ENCODE data around the gene TWF1. TPM values are rescaled to one million over a fixed set of nuclear protein-coding genes. Genes with fewer than 3 reads are reported as not detected.
"Not testable (repeated sequence)": the region's sequence is repeated elsewhere in the genome, so short reads cannot be mapped to it uniquely, and the experiment has no call there.

Gene TWF1
- total and polyA plus RNA-seq, 2 of the 8 experiments (the other 6 are each of a cell fraction or from before 2014, with no cell fraction given) = 7.6 to 27.9 TPM

- no peak for TF ChIP-seq RBBP5 (IDR thresholded peaks at IDR 0.05; ENCODE audit: borderline replicate concordance, low read depth, low read length)
- TF ChIP-seq JUN (IDR thresholded peaks at IDR 0.05; ENCODE audit: low read depth, low read length) = no peak
These were observed 52.1 kb downstream of the TWF1 start (continued) for GRCh38 chr12:43754015-43754414.

- H3K14ac ChIP-seq (ENCODE audit: insufficient read length); H4K20me1 ChIP-seq (replicated peaks in 1 of 2; ENCODE audit: control insufficient read depth in 1 of 2, insufficient read depth in 2 of 2, low read length in 2 of 2); H2BK15ac ChIP-seq (ENCODE audit: low read length); H3K27me3 ChIP-seq (replicated peaks in 1 of 4; ENCODE audit: control insufficient read depth in 3 of 4, extremely low read depth in 1 of 4, insufficient read depth in 3 of 4, low read length in 3 of 4); H2BK120ac ChIP-seq (replicated peaks; ENCODE audit: low read depth, low read length); FAIRE-seq; H3K4ac ChIP-seq (replicated peaks; ENCODE audit: insufficient read length, low read depth, low read length); H2BK20ac ChIP-seq (ENCODE audit: low read length); H3K36me3 ChIP-seq (ENCODE audit: control insufficient read depth in 2 of 4, insufficient read depth in 4 of 4, low read length in 3 of 4); H3K23me2 ChIP-seq (ENCODE audit: low read depth, low read length); H3K79me2 ChIP-seq (ENCODE audit: control insufficient read depth in 1 of 2, insufficient read depth in 2 of 2, low read length in 2 of 2); H3K9ac ChIP-seq (replicated peaks in 1 of 4; ENCODE audit: extremely low read depth in 1 of 4, low read depth in 3 of 4, low read length in 3 of 4); H4K91ac ChIP-seq (replicated peaks; ENCODE audit: insufficient read length, low read length); H3K9me3 ChIP-seq (ENCODE audit: insufficient read depth in 2 of 2, low read depth in 1 of 2, low read length in 1 of 2); H2BK12ac ChIP-seq (ENCODE audit: low read depth, low read length); H2AK5ac ChIP-seq (ENCODE audit: low read depth, low read length); H4K5ac ChIP-seq (ENCODE audit: insufficient read length, low read depth, low read length); H3K79me1 ChIP-seq (ENCODE audit: low read depth, low read length); H3K18ac ChIP-seq (ENCODE audit: extremely low read depth, low read length); H4K8ac ChIP-seq (ENCODE audit: extremely low read depth, insufficient read depth, low read length); CTCF ChIA-PET (ENCODE audit: partially characterized antibody); H3K4me1 ChIP-seq (replicated peaks in 1 of 4; ENCODE audit: control insufficient read depth in 3 of 4, insufficient read depth in 4 of 4, low read length in 3 of 4); H2AFZ ChIP-seq (ENCODE audit: low read length); H3K56ac ChIP-seq (replicated peaks; ENCODE audit: insufficient read length, low read depth, low read length); H3K27ac ChIP-seq (ENCODE audit: low read depth, low read length); POLR2A ChIA-PET (ENCODE audit: partially characterized antibody); H3K4me3 ChIP-seq (ENCODE audit: extremely low read depth in 1 of 4, insufficient read depth in 2 of 4, low read depth in 3 of 4, low read length in 4 of 4); H3K23ac ChIP-seq (ENCODE audit: insufficient read length); H2BK5ac ChIP-seq (ENCODE audit: low read depth, low read length); H3K4me2 ChIP-seq (ENCODE audit: insufficient read depth in 1 of 2, low read depth in 2 of 2, low read length in 2 of 2); DNase-seq (ENCODE audit: low read depth in 1 of 2, low spot score in 2 of 2): not testable (repeated sequence)
- WGBS, 2 experiments (ENCODE audit: extremely low coverage in 1 of 2, insufficient coverage in 1 of 2, insufficient read length in 1 of 2, insufficient replicate concordance in 2 of 2, low coverage in 1 of 2, low lambda C conversion rate in 2 of 2, missing lambda C conversion rate in 1 of 2) = 100% methylated on average over 5 of the region's 6 CpGs; no CpG with 5 or more reads in 1 of the 2 experiments
These were observed 54.8 kb downstream of the TWF1 start for GRCh38 chr12:43751360-43751759.

Data from H1 (cell line).